NAMALWA (cell line): Measurements from ENCODE around the gene ZDHHC14.
"Not testable (repeated sequence)": the region's sequence is repeated elsewhere in the genome, so short reads cannot be mapped to it uniquely, and the experiment has no call there.

Source experiments
- DNase-seq: peaks from one replicate; pipeline ENCODE4 v3.0.0-alpha.2; 2015; ENCODE audit warnings: low spot score

ZDHHC14 gene

GRCh38 chr6:157691621-157692020 lies 310.6 kb downstream of the ZDHHC14 start:
- DNase-seq: not testable (repeated sequence)

- no peak for DNase-seq
Measured at GRCh38 chr6:157693867-157694266, 312.9 kb downstream of the ZDHHC14 start.

GRCh38 chr6:157695301-157696040 lies 314.5 kb downstream of the ZDHHC14 start:
- no peak for DNase-seq

GRCh38 chr6:157699777-157700636 lies 319.0 kb downstream of the ZDHHC14 start:
- no peak for DNase-seq

GRCh38 chr6:157706351-157706750 lies 325.4 kb downstream of the ZDHHC14 start:
- not testable (repeated sequence) for DNase-seq

- DNase-seq: no peak
Measured at GRCh38 chr6:157706883-157707282, 325.9 kb downstream of the ZDHHC14 start.

- no peak for DNase-seq
Measured at GRCh38 chr6:157707576-157707975, 326.6 kb downstream of the ZDHHC14 start.

GRCh38 chr6:157708239-157708638 lies 327.2 kb downstream of the ZDHHC14 start:
- no peak for DNase-seq

- no peak for DNase-seq
Measured at GRCh38 chr6:157708933-157709332, 327.9 kb downstream of the ZDHHC14 start.

GRCh38 chr6:157709555-157709954 lies 328.6 kb downstream of the ZDHHC14 start:
- no peak for DNase-seq

- no peak for DNase-seq
Measured at GRCh38 chr6:157710604-157711003, 329.6 kb downstream of the ZDHHC14 start.

- DNase-seq: no peak
Measured at GRCh38 chr6:157711060-157711459, 330.1 kb downstream of the ZDHHC14 start.

- no peak for DNase-seq
Measured at GRCh38 chr6:157712585-157713295, 331.8 kb downstream of the ZDHHC14 start.

GRCh38 chr6:157713451-157714152 lies 332.6 kb downstream of the ZDHHC14 start:
- DNase-seq: no peak

- no peak for DNase-seq
Measured at GRCh38 chr6:157714153-157714490, 333.1 kb downstream of the ZDHHC14 start.

GRCh38 chr6:157715728-157716164 lies 334.8 kb downstream of the ZDHHC14 start:
- DNase-seq: no peak

- DNase-seq: no peak
Measured at GRCh38 chr6:157716251-157716995, 335.4 kb downstream of the ZDHHC14 start.

- no peak for DNase-seq
Measured at GRCh38 chr6:157717340-157717748, 336.4 kb downstream of the ZDHHC14 start.

- no peak for DNase-seq
Measured at GRCh38 chr6:157718503-157719187, 337.7 kb downstream of the ZDHHC14 start.

GRCh38 chr6:157720964-157721363 lies 340.0 kb downstream of the ZDHHC14 start:
- not testable (repeated sequence) for DNase-seq

- no peak for DNase-seq
Measured at GRCh38 chr6:157721426-157721825, 340.4 kb downstream of the ZDHHC14 start.
